ENCODE data around the gene CAB39L.

CAB39L gene

GRCh38 chr13:49441312-49441711, 2.6 kb downstream of the CAB39L start:
- DNase-seq, result no peak

- no peak for DNase-seq
Observed at GRCh38 chr13:49439609-49440008, 4.3 kb downstream of the CAB39L start.

- DNase-seq, result no peak
Observed at GRCh38 chr13:49437705-49438104, 6.2 kb downstream of the CAB39L start.

GRCh38 chr13:49436890-49437289, 7.0 kb downstream of the CAB39L start:
- DNase-seq, result no peak

GRCh38 chr13:49435992-49436391, 7.9 kb downstream of the CAB39L start:
- no peak for DNase-seq

- DNase-seq, result no peak
Observed at GRCh38 chr13:49429121-49429520, 14.7 kb downstream of the CAB39L start.

GRCh38 chr13:49428041-49428763, 15.7 kb downstream of the CAB39L start:
- no peak for DNase-seq

GRCh38 chr13:49424011-49424560, 19.8 kb downstream of the CAB39L start:
- DNase-seq, result no peak

- DNase-seq, result no peak
Observed at GRCh38 chr13:49421391-49421790, 22.5 kb downstream of the CAB39L start.

- DNase-seq, result no peak
Observed at GRCh38 chr13:49419276-49419675, 24.6 kb downstream of the CAB39L start.

- DNase-seq, result no peak
Observed at GRCh38 chr13:49418206-49418605, 25.7 kb downstream of the CAB39L start.

- DNase-seq, result no peak
Observed at GRCh38 chr13:49417161-49417560, 26.7 kb downstream of the CAB39L start.

GRCh38 chr13:49412749-49413148, 31.1 kb downstream of the CAB39L start:
- DNase-seq, result no peak

- DNase-seq, result no peak
Observed at GRCh38 chr13:49411353-49411752, 32.5 kb downstream of the CAB39L start.

GRCh38 chr13:49410477-49410876, 33.4 kb downstream of the CAB39L start:
- DNase-seq, result no peak

- DNase-seq, result no peak
Observed at GRCh38 chr13:49410006-49410405, 33.9 kb downstream of the CAB39L start.

GRCh38 chr13:49409008-49409407, 34.9 kb downstream of the CAB39L start:
- DNase-seq, result no peak

- no peak for DNase-seq
Observed at GRCh38 chr13:49407936-49408335, 35.9 kb downstream of the CAB39L start.

- DNase-seq, result no peak
Observed at GRCh38 chr13:49407068-49407467, 36.8 kb downstream of the CAB39L start.

- no peak for DNase-seq
Observed at GRCh38 chr13:49404703-49405020, 39.2 kb downstream of the CAB39L start.

GRCh38 chr13:49403996-49404702, 39.7 kb downstream of the CAB39L start:
- DNase-seq, result no peak

- no peak for DNase-seq
Observed at GRCh38 chr13:49400755-49401659, 42.9 kb downstream of the CAB39L start.

GRCh38 chr13:49399801-49400472, 43.9 kb downstream of the CAB39L start:
- no peak for DNase-seq

Data from activated CD4-positive, CD25-positive, alpha-beta regulatory T cell treated with anti-CD3 and anti-CD28 coated beads, Interleukin-2, amount 50 U/mL, for 72 hours (primary cell).